GM21786 (cell line): ENCODE results near the gene SRCAP.

ENCODE experiments used
- ATAC-seq: cut with Tn5 transposase; IDR thresholded peaks from one replicate; pipeline ENCODE4 v1.9.1; 2021; ENCODE audit not compliant: unreplicated experiment

The SRCAP gene

DNA sequence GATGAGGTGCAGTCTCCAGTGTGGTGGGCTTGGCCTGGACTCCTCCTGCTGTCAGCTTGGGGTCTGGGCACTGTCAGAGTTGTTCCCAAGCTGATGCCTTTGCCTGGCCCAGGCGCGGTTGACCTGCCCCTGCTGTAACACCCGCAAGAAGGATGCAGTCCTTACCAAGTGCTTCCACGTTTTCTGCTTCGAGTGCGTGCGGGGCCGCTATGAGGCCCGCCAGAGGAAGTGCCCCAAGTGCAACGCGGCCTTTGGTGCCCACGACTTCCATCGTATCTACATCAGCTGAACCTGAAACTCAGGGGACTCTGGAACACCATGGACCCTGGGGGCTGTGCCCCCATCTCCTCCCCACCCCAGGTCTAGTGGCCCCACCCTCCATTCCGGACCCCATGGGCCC lies 74.9 kb downstream of the SRCAP start:
- no peak for ATAC-seq

DNA sequence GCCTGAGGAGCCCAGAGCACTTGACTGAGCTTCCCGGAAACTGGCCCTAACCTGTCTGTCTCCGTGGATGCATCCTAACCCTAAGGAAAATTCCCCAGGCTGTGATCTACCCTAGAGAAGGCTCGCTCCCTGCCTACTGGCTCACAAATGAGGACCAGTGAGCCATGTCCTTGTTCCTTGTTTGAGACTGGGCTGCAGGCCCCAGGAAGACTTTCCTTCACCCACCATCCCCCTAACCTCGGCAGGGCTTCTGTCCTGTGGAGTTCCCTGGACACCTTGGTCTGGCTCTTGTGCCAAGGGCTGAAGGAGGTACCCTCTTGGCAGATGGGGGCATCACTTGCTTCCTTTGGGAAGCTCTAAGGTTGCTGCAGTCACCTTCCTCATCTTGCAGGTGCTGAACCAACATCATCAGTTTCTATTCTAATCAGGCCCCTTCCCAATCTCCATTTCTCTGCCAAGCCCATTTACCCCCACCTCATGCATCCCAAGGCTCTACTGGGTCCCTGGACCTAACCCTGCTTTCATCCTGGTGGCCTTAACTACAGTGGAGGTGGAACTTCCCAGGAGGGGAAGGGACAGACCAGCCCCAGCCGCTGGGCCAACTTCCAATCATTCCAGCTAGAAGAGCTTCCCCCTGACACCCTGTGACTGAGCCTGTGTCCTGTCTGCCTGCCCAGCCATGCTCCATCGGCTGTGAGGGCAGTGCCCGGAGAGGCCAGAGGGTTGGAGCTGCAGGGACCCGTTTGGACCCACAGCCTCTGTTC lies 75.6 kb downstream of the SRCAP start:
- ATAC-seq = peak; percentile 19

DNA sequence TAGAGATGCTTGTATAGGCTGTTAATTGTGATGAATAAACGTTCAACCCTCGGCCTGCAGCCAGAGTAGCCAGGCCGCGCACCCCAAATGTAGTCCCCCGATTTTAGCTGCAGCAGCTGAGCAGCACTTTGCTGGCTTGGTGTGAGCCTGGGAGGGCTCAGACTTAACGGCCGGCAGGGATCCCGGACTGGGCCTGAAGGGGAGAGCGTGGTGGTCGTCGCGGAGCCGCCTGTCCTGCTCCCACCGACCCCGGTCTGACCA lies 76.1 kb downstream of the SRCAP start:
- no peak for ATAC-seq

DNA sequence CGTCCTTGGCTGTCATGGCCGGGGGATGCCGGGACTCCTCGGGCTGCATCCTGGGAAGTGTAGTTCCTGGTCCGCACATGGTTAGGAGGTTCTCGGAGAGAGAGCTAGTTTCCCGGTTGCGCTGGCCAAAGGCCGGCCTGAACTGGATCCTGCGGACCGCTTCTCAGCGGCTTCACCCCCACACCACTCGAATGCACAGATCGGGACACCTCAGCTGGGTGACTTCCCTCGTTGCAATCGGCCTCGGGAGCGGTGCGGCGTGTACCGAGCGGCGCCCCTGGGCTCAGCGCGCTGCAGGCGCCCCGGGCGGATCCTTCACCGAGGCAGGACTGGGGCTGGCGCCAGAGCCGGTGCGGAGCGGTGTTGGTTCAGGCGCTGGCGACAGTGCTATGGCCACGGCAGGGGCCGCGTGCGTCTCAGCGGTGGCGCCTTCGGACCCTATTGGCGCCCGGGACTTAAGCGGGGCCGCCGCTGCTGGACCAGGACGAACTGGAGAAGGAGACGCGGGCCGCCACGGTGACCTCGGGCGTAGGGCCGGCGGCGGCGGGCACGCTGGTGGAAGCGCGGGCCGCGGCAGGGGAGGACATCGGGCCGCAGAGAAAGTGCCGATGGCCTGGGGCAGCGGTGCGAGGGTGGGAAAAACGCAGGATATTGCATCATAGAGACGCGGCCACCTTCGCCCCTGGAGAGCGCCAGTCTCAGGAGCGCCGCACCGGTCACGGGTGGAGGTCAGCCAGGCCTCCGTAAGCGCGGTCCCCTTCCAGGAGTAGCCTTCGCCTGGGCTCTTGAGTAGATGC lies 76.6 kb downstream of the SRCAP start:
- peak; percentile 61 for ATAC-seq

DNA sequence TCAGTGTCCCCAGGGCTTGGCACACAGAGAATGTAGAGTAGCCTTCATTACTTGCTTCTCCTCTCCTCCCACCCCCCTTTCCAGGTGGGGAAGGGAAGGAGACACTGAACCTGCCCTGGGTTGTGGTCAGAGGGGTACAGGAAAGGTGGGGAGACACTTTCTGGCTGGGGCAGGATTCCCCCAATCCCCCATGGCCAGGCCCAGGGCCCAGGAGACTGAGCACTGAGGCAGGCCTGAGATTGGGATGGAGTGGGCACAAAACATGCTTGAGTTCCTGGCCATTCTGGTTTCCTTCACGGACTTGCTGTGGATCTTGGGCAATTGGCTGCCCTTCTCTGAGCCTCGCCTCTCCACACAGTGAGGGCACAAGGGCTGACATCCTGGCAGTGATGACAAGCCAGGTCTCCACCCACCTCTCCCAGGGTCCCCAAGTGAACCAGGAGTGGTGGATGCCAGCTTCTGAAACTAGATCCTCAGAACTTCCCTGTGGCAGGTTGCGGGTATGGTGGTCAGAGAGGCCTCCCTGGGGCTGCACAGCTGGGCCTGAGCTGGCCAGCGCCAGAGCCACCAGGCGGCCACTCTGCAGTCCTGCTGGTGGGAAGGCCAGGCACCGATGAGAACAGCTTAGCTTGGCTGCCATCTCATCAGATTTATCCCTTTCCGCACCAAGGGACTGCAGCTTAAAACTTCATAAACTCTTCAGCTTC lies 78.8 kb downstream of the SRCAP start:
- no peak for ATAC-seq

DNA sequence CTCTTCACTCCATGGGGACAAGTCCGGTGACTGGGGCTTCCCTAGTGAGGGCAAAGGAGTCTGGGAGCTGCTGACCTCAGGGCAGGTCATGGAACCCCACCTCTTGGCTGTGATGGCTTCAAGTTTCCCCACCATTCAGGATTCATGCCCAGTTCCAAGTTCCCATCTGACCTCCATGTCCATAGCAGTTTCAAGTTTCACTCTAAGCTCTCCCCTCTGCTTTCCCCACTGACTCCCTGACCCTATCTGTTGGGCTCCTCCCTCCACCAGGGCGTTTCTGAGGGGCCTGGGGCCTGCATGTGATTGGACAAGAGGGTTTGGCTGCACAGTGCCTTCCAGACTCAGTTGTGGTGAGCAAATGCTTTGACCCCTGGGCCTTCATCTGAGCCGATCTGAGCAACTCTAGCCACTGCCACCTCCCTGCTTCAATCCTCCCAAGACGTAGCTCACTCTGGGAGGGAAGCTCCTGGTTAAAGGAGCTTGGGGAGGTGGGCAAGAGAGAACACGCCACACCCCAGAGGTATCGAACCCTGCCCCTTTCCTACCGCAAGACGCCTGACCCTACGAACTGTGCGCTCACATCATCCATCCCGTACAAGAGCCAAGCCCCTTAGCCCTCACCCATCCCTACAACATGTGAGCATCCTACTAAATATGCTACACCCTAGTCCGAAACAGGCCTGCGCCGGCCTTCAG lies 79.7 kb downstream of the SRCAP start:
- no peak for ATAC-seq

GRCh38 chr16:30779596-30779995 lies 80.6 kb downstream of the SRCAP start:
- no peak for ATAC-seq

DNA sequence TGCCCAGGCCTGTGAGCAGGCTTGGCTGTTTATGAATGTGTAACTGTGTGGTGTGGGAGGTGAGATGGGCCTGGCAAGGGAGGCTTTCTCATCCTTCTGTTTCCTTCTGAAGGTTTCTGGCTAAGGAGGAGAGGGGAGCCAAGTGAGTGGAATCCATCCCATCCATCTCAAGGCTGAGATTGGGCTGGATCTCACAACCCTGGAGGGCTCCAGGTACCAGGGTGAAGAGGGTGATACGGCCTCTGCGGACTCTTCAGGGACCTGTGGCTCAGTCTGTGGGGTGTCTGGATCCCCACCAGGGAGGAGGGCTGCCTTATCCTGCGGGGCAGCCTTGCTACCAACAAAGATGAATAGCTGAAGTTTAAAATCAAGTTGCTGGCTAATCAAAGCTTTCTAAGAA lies 81.0 kb downstream of the SRCAP start:
- no peak for ATAC-seq

DNA sequence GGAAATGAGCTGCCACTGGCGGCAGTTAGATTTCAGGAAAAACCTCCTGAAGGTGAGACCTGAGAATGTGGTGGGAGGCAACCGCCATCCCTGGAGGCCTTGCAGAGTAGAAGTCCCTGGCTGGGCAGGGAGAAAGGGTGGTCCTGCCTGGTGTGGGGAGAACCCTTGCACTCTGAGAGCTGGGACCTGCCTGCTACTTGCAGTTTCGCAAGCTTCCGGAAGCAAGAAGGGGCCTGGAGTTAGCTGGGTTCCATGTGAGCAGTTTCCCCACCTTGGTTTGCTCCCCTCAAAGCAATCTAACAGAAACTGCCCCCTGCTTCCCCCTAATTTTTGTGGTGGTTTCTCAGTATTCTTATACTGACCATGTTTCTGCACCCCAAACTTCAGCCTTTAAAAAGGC lies 81.6 kb downstream of the SRCAP start:
- no peak for ATAC-seq

GRCh38 chr16:30782486-30783279 lies 83.7 kb downstream of the SRCAP start:
- ATAC-seq = no peak

GRCh38 chr16:30783280-30784109 lies 84.5 kb downstream of the SRCAP start:
- ATAC-seq = no peak

DNA sequence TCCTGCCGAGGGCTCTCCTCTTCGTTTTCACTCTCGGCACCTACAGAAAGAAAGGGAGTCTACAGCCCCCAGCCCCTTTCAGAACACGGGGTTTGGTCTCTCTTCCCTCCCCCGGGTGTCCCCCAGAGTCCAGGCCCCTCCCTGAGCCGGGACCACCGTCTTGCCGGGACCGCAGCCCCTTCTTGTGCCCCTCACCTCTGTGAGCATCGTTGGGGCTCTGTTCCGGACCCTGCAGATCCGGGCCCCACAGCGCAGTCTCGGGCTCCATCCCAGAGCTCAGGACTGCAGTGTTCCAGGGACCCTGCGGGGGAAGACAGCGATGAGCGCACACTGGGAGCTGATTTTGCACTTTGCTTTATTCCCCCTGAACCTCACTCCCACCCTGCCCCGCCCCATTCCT lies 85.2 kb downstream of the SRCAP start:
- ATAC-seq = no peak

GRCh38 chr16:30785126-30786106 lies 86.4 kb downstream of the SRCAP start:
- no peak for ATAC-seq

DNA sequence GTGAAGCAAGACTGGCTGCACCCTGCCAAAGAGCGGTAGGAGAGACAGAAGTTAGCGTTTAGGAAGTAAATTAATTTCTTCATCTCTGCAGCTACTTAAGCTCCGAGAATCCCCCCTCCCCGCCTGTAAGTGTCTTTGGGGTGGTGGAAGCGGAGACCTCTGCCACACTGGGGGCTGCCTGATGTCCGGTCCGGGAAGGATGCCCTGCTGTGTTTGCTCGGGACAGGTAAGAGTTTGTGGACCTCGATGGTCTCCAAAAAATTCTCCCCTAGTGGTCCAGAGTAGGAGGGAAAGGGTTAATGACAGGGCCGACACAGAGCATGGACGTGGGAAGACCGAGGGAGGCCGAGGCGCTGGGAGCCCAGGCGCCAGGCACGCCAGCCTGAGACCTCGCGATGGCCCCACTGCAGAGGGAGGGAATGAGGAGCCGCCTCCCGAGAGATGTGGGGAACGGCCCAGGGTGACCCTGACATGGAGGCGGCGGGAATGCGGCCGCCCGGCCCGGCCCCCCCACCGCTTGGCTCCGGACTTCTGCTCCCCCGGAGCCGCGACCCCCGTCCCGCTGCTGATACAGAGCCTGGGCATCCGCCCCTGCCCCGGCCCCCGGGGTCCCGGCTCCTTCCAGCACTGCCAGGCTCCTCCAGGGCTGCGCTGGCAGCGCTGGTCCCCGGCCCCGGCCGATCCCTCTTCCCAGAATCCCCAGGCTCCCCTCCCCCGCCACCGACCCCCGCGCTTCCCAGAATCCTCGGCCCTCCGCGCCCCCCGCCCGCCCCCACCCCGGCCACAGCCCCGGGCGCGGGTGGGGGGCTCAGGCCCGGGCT lies 87.4 kb downstream of the SRCAP start:
- no peak for ATAC-seq

DNA sequence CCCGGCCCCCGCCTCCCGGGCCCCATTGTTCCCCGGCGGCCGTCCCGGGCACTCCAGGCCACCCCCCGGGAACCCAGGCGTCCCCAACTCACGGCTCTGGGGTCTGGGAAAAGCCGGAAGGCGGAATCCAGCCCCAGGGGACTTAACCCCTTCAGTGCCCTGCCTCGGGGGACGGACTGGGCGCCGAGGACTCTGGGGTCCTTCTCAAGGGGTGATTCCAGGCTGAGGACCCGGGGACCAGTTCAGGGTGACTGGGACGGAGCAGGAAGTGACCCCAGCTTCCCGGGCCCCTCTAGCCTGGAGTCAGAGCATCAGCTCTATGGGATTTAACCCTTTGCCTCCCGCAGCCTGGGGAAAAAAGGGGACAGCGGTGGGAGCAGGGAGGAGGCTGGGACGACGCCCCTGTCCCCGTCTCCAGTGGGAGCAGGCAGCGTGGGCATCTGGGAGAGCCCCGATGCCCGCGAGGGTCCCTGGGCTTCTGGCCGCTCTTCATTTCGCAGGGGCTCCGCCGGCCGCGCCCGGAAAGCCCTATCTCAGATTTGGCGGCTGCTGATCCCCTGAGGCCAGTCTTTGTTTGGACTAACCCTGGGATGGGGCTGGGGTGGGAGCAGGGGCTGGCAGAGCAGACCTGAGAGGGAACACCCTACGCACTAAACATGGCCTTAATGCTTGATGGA lies 88.1 kb downstream of the SRCAP start, which contains the start of gene ZNF629:
Gene ZNF629 (minus strand): TSS at position 270 of the 677 bp plus-strand sequence. CDS start 2,723 bp downstream, outside the sequence.
- no peak for ATAC-seq

DNA sequence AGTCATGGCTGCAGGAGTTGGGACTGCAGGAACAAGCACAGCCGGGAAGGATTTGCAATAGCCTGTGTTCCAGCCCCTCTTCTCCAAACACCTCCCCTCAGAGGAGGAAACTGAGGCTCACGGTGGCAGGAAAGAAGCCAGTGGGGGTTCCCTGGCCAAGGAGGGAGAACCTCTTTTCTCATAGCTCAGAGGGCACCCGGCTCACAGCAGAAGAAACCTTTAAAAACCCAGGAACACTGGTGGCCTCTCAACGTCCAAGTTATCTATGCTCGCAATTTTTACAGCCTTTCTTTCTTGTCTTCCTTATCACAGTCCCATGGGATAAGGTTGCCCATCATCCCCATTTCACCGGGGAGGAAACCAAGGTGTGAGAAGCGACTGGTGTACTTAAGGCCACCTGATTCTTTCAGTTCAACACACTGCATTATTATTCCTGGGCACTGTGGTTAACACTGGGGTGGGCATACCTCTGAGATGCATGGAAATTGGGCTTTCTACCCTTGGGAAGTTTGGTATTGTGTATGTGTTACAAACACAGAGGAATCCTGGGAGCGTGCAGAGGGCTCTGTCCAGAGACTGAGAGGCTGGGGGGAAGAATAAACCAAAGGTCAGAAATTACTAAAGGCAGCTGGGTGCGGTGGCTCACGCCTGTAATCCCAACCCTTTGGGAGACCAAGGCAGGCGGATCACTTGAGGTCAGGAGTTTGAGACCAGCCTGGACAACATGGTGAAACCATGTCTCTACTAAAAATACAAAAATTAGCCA lies 88.8 kb downstream of the SRCAP start:
- no peak for ATAC-seq
